Measurements from ENCODE around the gene LGR4.
"Not testable (repeated sequence)": the region's sequence is repeated elsewhere in the genome, so short reads cannot be mapped to it uniquely, and the experiment has no call there.

GRCh38 chr11:27448184-27448540 lies 24.4 kb downstream of the LGR4 start:
- not testable (repeated sequence) for TF ChIP-seq CEBPB (IDR thresholded peaks at IDR 0.05; ENCODE audit: low read depth, low read length); RCOR1 (IDR thresholded peaks at IDR 0.05; ENCODE audit: insufficient replicate concordance, low read length); RFX5 (IDR thresholded peaks at IDR 0.05; ENCODE audit: low read depth, low read length); CTCF (conservative IDR thresholded peaks at IDR 0.05; ENCODE audit: low read depth, low read length); NFE2L2 (IDR thresholded peaks at IDR 0.05; ENCODE audit: low read depth, low read length); BHLHE40 (IDR thresholded peaks at IDR 0.05; ENCODE audit: low read depth, low read length); MXI1 (IDR thresholded peaks at IDR 0.05; ENCODE audit: borderline replicate concordance, low read depth, low read length); ELK1 (IDR thresholded peaks at IDR 0.05; ENCODE audit: borderline replicate concordance, low read depth, low read length); POLR2A (IDR thresholded peaks at IDR 0.05; ENCODE audit: low read depth, low read length); RAD21 (IDR thresholded peaks at IDR 0.05; ENCODE audit: low read length)

Data from IMR-90 (cell line).